ENCODE measurements around the gene YPEL1. TPM values are rescaled to one million over a fixed set of nuclear protein-coding genes. Genes with fewer than 3 reads are reported as not detected.
A peak's percentile ranks its signal among the peaks of the same experiment; 100 is the strongest.
"Not testable (repeated sequence)": the region's sequence is repeated elsewhere in the genome, so short reads cannot be mapped to it uniquely, and the experiment has no call there.

Gene YPEL1
- total and polyA plus RNA-seq, 3 experiments from 2014 or later = 2.4 to 27.0 (median 2.6) TPM

GRCh38 chr22:21752276-21752675 lies 16.7 kb upstream of the YPEL1 start:
- Histone ChIP-seq H3K4me1 (ENCODE audit: insufficient read depth, low read length) (peaks cover 9% of the 10 kb centered on the region), H3K36me3 (ENCODE audit: insufficient read depth, low read length) (no peaks in the 10 kb centered on the region), H3K27ac (ENCODE audit: low read depth, low read length) (no peak overlapping the region), H3K9me3 (ENCODE audit: low read length) (no peaks in the 10 kb centered on the region), H3K27me3 (ENCODE audit: insufficient read depth, low read length, poor library complexity, severe bottlenecking) (no peaks in the 10 kb centered on the region), H3K4me3 (ENCODE audit: low read length) (no peak overlapping the region)
- H3K27me3 Mint-ChIP-seq = no peaks in the 10 kb centered on the region
- H3K4me3 Mint-ChIP-seq = no peak overlapping the region
- H3K36me3 Mint-ChIP-seq = peaks cover 0 to 31% (median 11%) of the 10 kb centered on the region in 3 donors
- DNase-seq = no peak
- CTCF ChIA-PET = no interaction called here
- no peaks in the 10 kb centered on the region for H3K9me3 Mint-ChIP-seq
- H3K27ac Mint-ChIP-seq = peak overlapping the region in 4 of 8 donors; percentile 35 to 76 (median 40)
- peaks cover 12 to 19% (median 13%) of the 10 kb centered on the region in 3 donors for H3K4me1 Mint-ChIP-seq
- POLR2A ChIA-PET = no interaction called here

GRCh38 chr22:21745948-21746347 lies 10.4 kb upstream of the YPEL1 start:
- Histone ChIP-seq H3K4me3 (ENCODE audit: low read length) (no peak overlapping the region), H3K36me3 (ENCODE audit: insufficient read depth, low read length) (no peaks in the 10 kb centered on the region), H3K9me3 (ENCODE audit: low read length) (no peaks in the 10 kb centered on the region), H3K27me3 (ENCODE audit: insufficient read depth, low read length, poor library complexity, severe bottlenecking) (no peaks in the 10 kb centered on the region), H3K4me1 (ENCODE audit: insufficient read depth, low read length) (no peaks in the 10 kb centered on the region), H3K27ac (ENCODE audit: low read depth, low read length) (no peak overlapping the region)
- no peak for DNase-seq
- Mint-ChIP-seq H3K27me3 (no peaks in the 10 kb centered on the region), H3K9me3 (no peaks in the 10 kb centered on the region), H3K4me3 (no peak overlapping the region), H3K4me1 (peaks cover 0 to 6% (median 0%) of the 10 kb centered on the region in 3 donors), H3K36me3 (peaks cover 0 to 5% (median 0%) of the 10 kb centered on the region in 3 donors), H3K27ac (no peak overlapping the region)
- CTCF ChIA-PET = no interaction called here
- POLR2A ChIA-PET = no interaction called here

- H3K36me3 Mint-ChIP-seq; H3K36me3 ChIP-seq (ENCODE audit: insufficient read depth, low read length); H3K27me3 Mint-ChIP-seq; H3K4me3 ChIP-seq (ENCODE audit: low read length); H3K4me3 Mint-ChIP-seq; H3K27me3 ChIP-seq (ENCODE audit: insufficient read depth, low read length, poor library complexity, severe bottlenecking); H3K9me3 ChIP-seq (ENCODE audit: low read length); DNase-seq; H3K4me1 ChIP-seq (ENCODE audit: insufficient read depth, low read length); H3K4me1 Mint-ChIP-seq; H3K27ac ChIP-seq (ENCODE audit: low read depth, low read length); H3K9me3 Mint-ChIP-seq; POLR2A ChIA-PET; H3K27ac Mint-ChIP-seq: not testable (repeated sequence)
- CTCF ChIA-PET = interaction anchor here (1.0 kb wide), 1 partner anchor 16 kb away, joined by 3 read pairs; no protein-coding TSS in a partner anchor
Observed at GRCh38 chr22:21744917-21745316, 9.3 kb upstream of the YPEL1 start.

- peak overlapping the region in 1 of 8 donors; percentile 46 for H3K27ac Mint-ChIP-seq
- H3K36me3 Mint-ChIP-seq = peaks cover 0 to 4% (median 0%) of the 10 kb centered on the region in 3 donors
- Histone ChIP-seq H3K4me1 (ENCODE audit: insufficient read depth, low read length) (no peaks in the 10 kb centered on the region), H3K27ac (ENCODE audit: low read depth, low read length) (no peak overlapping the region), H3K36me3 (ENCODE audit: insufficient read depth, low read length) (no peaks in the 10 kb centered on the region), H3K27me3 (ENCODE audit: insufficient read depth, low read length, poor library complexity, severe bottlenecking) (no peaks in the 10 kb centered on the region), H3K4me3 (ENCODE audit: low read length) (no peak overlapping the region), H3K9me3 (ENCODE audit: low read length) (no peaks in the 10 kb centered on the region)
- no peak for DNase-seq
- peaks cover 0 to 8% (median 4%) of the 10 kb centered on the region in 3 donors for H3K4me1 Mint-ChIP-seq
- CTCF ChIA-PET = no interaction called here
- POLR2A ChIA-PET = no interaction called here
- no peaks in the 10 kb centered on the region for H3K9me3 Mint-ChIP-seq
- no peak overlapping the region for H3K4me3 Mint-ChIP-seq
- no peaks in the 10 kb centered on the region for H3K27me3 Mint-ChIP-seq
Observed at GRCh38 chr22:21741790-21742189, 6.2 kb upstream of the YPEL1 start.

GRCh38 chr22:21741059-21741458 lies 5.5 kb upstream of the YPEL1 start:
- H3K4me1 ChIP-seq (ENCODE audit: insufficient read depth, low read length) = no peaks in the 10 kb centered on the region
- H3K27me3 ChIP-seq (ENCODE audit: insufficient read depth, low read length, poor library complexity, severe bottlenecking) = no peaks in the 10 kb centered on the region
- POLR2A ChIA-PET = no interaction called here
- Mint-ChIP-seq H3K36me3 (peaks cover 0 to 3% (median 0%) of the 10 kb centered on the region in 3 donors), H3K27me3 (no peaks in the 10 kb centered on the region), H3K4me1 (peaks cover 0 to 8% (median 4%) of the 10 kb centered on the region in 3 donors), H3K9me3 (no peaks in the 10 kb centered on the region), H3K4me3 (peak overlapping the region in 1 of 7 donors; percentile 7), H3K27ac (peak overlapping the region in 1 of 8 donors; percentile 64)
- DNase-seq = no peak
- CTCF ChIA-PET = no interaction called here
- H3K27ac ChIP-seq (ENCODE audit: low read depth, low read length) = no peak overlapping the region
- H3K36me3 ChIP-seq (ENCODE audit: insufficient read depth, low read length) = no peaks in the 10 kb centered on the region
- no peak overlapping the region for H3K4me3 ChIP-seq (ENCODE audit: low read length)
- no peaks in the 10 kb centered on the region for H3K9me3 ChIP-seq (ENCODE audit: low read length)

- Mint-ChIP-seq H3K4me1 (peaks cover 4 to 11% (median 7%) of the 10 kb centered on the region in 3 donors), H3K4me3 (peak overlapping the region in 1 of 7 donors; percentile 51), H3K27me3 (no peaks in the 10 kb centered on the region), H3K9me3 (no peaks in the 10 kb centered on the region), H3K36me3 (peaks cover 0 to 6% (median 0%) of the 10 kb centered on the region in 3 donors), H3K27ac (peak overlapping the region in 3 of 8 donors; percentile 9 to 79 (median 24))
- no peaks in the 10 kb centered on the region for H3K9me3 ChIP-seq (ENCODE audit: low read length)
- H3K36me3 ChIP-seq (ENCODE audit: insufficient read depth, low read length) = no peaks in the 10 kb centered on the region
- no peak for DNase-seq
- no peak overlapping the region for H3K27ac ChIP-seq (ENCODE audit: low read depth, low read length)
- H3K4me3 ChIP-seq (ENCODE audit: low read length) = no peak overlapping the region
- H3K27me3 ChIP-seq (ENCODE audit: insufficient read depth, low read length, poor library complexity, severe bottlenecking) = no peaks in the 10 kb centered on the region
- POLR2A ChIA-PET = interaction anchor here (0.9 kb wide), 1 partner anchor 27 kb away, joined by 5 read pairs; no protein-coding TSS in a partner anchor
- CTCF ChIA-PET = no interaction called here
- peaks cover 3% of the 10 kb centered on the region for H3K4me1 ChIP-seq (ENCODE audit: insufficient read depth, low read length)
Observed at GRCh38 chr22:21739828-21740377, 4.3 kb upstream of the YPEL1 start.

GRCh38 chr22:21738966-21739365 lies 3.4 kb upstream of the YPEL1 start:
- POLR2A ChIA-PET = no interaction called here
- no peak overlapping the region for H3K4me3 ChIP-seq (ENCODE audit: low read length)
- CTCF ChIA-PET = no interaction called here

GRCh38 chr22:21738081-21738480 lies 2.5 kb upstream of the YPEL1 start:
- Histone ChIP-seq H3K36me3 (ENCODE audit: insufficient read depth, low read length) (no peaks in the 10 kb centered on the region), H3K4me1 (ENCODE audit: insufficient read depth, low read length) (peaks cover 12% of the 10 kb centered on the region), H3K27ac (ENCODE audit: low read depth, low read length) (no peak overlapping the region), H3K9me3 (ENCODE audit: low read length) (no peaks in the 10 kb centered on the region), H3K4me3 (ENCODE audit: low read length) (no peak overlapping the region), H3K27me3 (ENCODE audit: insufficient read depth, low read length, poor library complexity, severe bottlenecking) (no peaks in the 10 kb centered on the region)
- H3K27ac Mint-ChIP-seq = peak overlapping the region in 1 of 8 donors; percentile 88
- H3K9me3 Mint-ChIP-seq = no peaks in the 10 kb centered on the region
- no peak for DNase-seq
- no peaks in the 10 kb centered on the region for H3K27me3 Mint-ChIP-seq
- POLR2A ChIA-PET = no interaction called here
- CTCF ChIA-PET = no interaction called here
- H3K4me1 Mint-ChIP-seq = peaks cover 21 to 28% (median 22%) of the 10 kb centered on the region in 3 donors
- H3K36me3 Mint-ChIP-seq = peaks cover 0 to 3% (median 0%) of the 10 kb centered on the region in 3 donors
- peak overlapping the region in 1 of 7 donors; percentile 80 for H3K4me3 Mint-ChIP-seq

More at GRCh38 chr22:21738966-21739365, 3.4 kb upstream of the YPEL1 start:
- H3K4me1 Mint-ChIP-seq = peaks cover 13 to 20% (median 17%) of the 10 kb centered on the region in 3 donors
- Histone ChIP-seq H3K4me1 (ENCODE audit: insufficient read depth, low read length) (peaks cover 12% of the 10 kb centered on the region), H3K36me3 (ENCODE audit: insufficient read depth, low read length) (no peaks in the 10 kb centered on the region), H3K27ac (ENCODE audit: low read depth, low read length) (no peak overlapping the region), H3K9me3 (ENCODE audit: low read length) (no peaks in the 10 kb centered on the region), H3K27me3 (ENCODE audit: insufficient read depth, low read length, poor library complexity, severe bottlenecking) (no peaks in the 10 kb centered on the region)
- peak overlapping the region in 2 of 7 donors; percentile 44 to 45 for H3K4me3 Mint-ChIP-seq
- H3K36me3 Mint-ChIP-seq = peaks cover 0 to 3% (median 0%) of the 10 kb centered on the region in 3 donors
- no peaks in the 10 kb centered on the region for H3K9me3 Mint-ChIP-seq
- peak overlapping the region in 1 of 8 donors; percentile 24 for H3K27ac Mint-ChIP-seq
- no peak for DNase-seq
- no peaks in the 10 kb centered on the region for H3K27me3 Mint-ChIP-seq
